RWPE1 (cell line): ENCODE measurements around the gene SPTLC3.
A peak's percentile ranks its signal among the peaks of the same experiment; 100 is the strongest.

Source experiments
- CTCF ChIA-PET: fragments of 350-600 bp; sonication (Branson Sonifier 250); formaldehyde crosslinking; extraction: SDS; loops from one replicate; lab custom pipeline; 2021; lab: Yijun Ruan, JAX
- POLR2A ChIA-PET: fragments of 400-600 bp; formaldehyde crosslinking; extraction: SDS; loops from one replicate; lab custom pipeline; 2020; ENCODE audit warnings: antibody characterized with exemption; ENCODE audit not compliant: low non-redundant PET; lab: Yijun Ruan, JAX
- DNase-seq: peaks from one replicate; pipeline ENCODE4 v3.0.0; 2012; ENCODE audit warnings: low spot score
- H3K27ac ChIP-seq: fragments of 450-650 bp; 2 replicates; pipeline ENCODE4 v1.5.1; 2017
- TF ChIP-seq, protein P1 (sequence below): fragments of 450-650 bp; conservative IDR thresholded peaks from 2 replicates; pipeline ENCODE4 v1.5.1; 2017; ENCODE audit warnings: low read depth, mild to moderate bottlenecking

SPTLC3 gene

DNA sequence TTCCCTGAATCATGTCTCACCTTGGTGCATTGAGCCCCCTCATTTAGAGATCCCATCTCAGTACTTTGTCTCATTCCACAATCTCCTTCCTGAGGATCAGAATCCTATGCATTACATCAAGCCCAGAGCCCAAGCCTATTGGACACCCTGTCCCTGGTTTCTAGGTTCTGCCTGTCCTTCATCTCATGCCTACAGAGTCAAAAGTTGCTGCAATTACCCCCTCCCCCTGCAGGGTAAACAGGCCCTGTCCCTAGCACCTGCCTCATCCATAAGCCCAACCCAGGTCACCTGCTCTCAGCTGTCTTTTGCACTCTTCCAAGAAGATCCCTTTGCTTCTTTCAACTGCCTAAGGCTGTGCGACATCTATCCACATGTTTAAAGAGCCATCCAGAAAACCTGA lies 93.9 kb downstream of the SPTLC3 start:
- CTCF ChIA-PET, result no interaction called here
- no peak overlapping the region for H3K27ac ChIP-seq

DNA sequence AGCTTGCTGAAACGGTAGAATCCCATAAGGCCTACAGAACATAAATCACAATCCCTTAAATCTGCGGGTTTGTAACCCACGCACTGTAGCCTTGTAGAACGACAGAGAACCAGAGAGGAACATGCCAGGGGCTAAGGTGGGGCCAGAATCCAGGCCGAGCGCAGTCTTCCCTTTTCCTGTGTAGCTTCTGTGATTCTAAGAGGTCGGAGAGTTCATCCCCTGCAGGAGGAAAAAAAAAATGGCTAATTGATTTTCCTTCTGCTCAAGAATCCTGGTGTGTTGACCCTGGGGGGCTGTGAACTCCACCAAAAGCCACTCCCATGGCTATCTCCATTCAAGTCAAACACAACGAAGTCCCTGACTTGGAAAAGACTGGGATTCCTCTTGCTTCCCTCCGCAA lies 96.3 kb downstream of the SPTLC3 start:
- CTCF ChIA-PET, result interaction anchor here (0.6 to 2.3 kb wide), 4 partner anchors 13 to 716 kb away, joined by 3 to 9 read pairs (median 4); no protein-coding TSS in a partner anchor
- DNase-seq, result no peak
- TF ChIP-seq, protein P1, sequence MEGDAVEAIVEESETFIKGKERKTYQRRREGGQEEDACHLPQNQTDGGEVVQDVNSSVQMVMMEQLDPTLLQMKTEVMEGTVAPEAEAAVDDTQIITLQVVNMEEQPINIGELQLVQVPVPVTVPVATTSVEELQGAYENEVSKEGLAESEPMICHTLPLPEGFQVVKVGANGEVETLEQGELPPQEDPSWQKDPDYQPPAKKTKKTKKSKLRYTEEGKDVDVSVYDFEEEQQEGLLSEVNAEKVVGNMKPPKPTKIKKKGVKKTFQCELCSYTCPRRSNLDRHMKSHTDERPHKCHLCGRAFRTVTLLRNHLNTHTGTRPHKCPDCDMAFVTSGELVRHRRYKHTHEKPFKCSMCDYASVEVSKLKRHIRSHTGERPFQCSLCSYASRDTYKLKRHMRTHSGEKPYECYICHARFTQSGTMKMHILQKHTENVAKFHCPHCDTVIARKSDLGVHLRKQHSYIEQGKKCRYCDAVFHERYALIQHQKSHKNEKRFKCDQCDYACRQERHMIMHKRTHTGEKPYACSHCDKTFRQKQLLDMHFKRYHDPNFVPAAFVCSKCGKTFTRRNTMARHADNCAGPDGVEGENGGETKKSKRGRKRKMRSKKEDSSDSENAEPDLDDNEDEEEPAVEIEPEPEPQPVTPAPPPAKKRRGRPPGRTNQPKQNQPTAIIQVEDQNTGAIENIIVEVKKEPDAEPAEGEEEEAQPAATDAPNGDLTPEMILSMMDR, result no peak
- POLR2A ChIA-PET, result no interaction called here
- H3K27ac ChIP-seq, result no peak overlapping the region

More for the DNA sequence above, 93.9 kb downstream of the SPTLC3 start:
- POLR2A ChIA-PET, result no interaction called here
- TF ChIP-seq, protein P1, result no peak
- DNase-seq, result no peak

DNA sequence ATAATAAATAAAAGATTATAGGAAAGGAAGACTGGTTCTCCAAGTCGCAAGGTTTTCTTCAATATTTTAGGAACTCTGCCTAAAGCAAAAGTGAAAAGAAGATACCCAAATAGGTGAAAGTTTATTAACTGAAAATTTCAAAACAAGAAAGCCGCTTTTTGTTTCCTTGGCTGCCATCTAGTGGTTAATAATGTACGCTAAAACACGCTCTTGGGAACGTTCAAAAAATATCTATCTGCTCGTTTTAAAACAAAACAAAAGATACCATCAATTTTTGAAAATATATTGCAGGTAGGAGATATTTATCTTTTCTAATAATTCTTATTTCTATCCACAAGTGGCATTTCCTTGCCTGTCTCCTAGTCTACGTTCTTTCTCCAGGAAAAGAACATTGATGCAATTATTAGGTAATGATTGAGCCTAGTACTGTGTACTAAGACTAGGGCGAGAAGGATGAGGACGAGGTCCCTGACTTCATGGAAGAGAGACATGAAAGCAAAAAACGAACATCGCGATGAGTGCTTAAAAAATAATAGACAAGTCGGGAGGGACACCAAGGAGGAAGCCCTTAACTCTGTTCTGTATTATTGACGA lies 97.2 kb downstream of the SPTLC3 start:
- TF ChIP-seq, protein P1, result peak; percentile 83
- CTCF ChIA-PET, result interaction anchor here (0.7 to 2.3 kb wide), 2 partner anchors 135 to 715 kb away, joined by 3 to 9 read pairs; no protein-coding TSS in a partner anchor
- H3K27ac ChIP-seq, result no peak overlapping the region
- DNase-seq, result peak; percentile 28
- POLR2A ChIA-PET, result no interaction called here

DNA sequence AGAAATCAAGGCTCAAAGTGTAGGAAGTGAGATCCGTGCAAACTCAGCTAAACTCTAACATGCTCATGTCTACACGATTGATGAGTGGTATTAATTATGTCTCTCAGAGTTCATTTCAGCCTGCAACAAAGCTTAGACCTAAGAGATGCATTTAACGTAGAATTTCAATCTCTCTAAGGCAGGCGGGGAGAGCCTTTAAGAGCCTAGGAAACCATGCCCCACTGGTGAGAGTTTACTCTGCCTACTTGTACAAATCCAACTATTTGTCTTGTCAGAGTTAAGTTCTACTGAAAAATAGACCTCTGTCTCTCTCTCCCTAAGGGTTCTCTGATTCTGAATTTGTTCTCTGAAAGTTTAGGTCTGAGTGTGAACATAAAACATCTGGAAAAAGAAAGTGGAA lies 100.9 kb downstream of the SPTLC3 start:
- POLR2A ChIA-PET, result no interaction called here
- CTCF ChIA-PET, result no interaction called here

DNA sequence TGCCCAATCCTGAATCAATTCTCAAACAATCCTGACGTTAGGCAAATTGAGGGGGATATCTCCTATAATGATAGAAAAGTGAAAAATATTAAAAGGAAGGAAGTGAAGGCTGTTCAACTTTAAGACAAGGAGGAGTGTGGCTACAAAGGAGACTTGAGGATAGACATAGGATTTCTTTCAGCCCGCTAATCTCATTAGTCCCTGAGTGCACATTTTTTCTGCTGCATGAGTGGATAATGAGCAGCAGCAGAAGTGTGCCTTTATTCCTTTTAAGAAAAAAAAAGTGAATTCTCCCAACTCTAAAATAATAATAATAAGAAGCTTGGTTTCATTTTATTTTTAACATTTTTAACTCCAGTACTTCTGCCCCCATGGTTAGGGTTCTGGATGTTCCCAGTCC lies 102.0 kb downstream of the SPTLC3 start:
- POLR2A ChIA-PET, result no interaction called here
- no peak for DNase-seq
- H3K27ac ChIP-seq, result no peak overlapping the region
- TF ChIP-seq, protein P1, result no peak
- CTCF ChIA-PET, result interaction anchor here (0.7 to 1.6 kb wide), 3 partner anchors 8 to 140 kb away, joined by 3 to 7 read pairs (median 3); no protein-coding TSS in a partner anchor

More for the DNA sequence above, 100.9 kb downstream of the SPTLC3 start:
- no peak overlapping the region for H3K27ac ChIP-seq
- no peak for DNase-seq
- TF ChIP-seq, protein P1, result no peak

DNA sequence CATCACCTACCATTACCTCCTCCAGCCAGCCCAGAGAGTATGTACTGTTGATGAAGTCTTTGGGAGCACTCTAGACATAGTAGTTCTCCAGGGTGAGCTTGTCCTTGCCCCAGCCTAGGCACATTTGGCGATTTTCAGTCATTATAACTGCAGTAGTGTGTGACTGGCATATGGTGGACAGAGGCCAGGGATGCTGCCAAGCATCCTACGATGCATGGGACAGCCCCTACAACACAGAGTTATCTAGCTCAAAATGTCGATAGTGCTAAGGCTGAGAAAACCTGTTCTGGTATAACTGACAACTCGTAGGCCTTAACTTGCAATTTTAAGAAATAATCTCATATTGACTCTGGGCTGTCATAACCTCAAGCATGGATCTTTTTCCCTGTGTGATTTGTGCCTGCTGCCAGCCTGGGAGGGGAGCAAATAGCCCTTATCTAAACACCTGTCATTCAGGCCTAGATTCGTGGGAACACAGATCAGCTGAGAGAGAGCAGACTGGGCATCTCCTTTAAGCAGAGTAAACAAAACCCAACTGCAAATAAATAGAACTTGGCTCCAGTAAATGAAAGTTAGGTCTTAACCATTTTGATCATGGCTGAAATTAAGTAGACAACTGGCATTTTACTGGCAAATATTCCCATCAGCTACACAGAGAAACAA lies 102.6 kb downstream of the SPTLC3 start:
- no peak for DNase-seq
- CTCF ChIA-PET, result interaction anchor here (0.7 to 1.6 kb wide), 3 partner anchors 8 to 141 kb away, joined by 3 to 7 read pairs (median 3); no protein-coding TSS in a partner anchor
- POLR2A ChIA-PET, result no interaction called here
- H3K27ac ChIP-seq, result no peak overlapping the region
- TF ChIP-seq, protein P1, result no peak
